OCI-LY1 (cell line): ENCODE data around the gene MBNL2.

Source experiments
- CTCF ChIP-seq: fragments of 200-600 bp; sonication (generic), shearing (Covaris generic); IDR thresholded peaks from 2 replicates; pipeline ENCODE4 v1.5.1; 2017; ENCODE audit warnings: mild to moderate bottlenecking, antibody characterized with exemption, low read length, moderate library complexity, mixed read lengths
- EZH2 ChIP-seq: fragments of 200-600 bp; sonication (generic), shearing (Covaris generic); IDR thresholded peaks from 2 replicates; pipeline ENCODE4 v1.8.0; 2017; ENCODE audit warnings: borderline replicate concordance, mixed run types, mild to moderate bottlenecking, antibody characterized with exemption, low read length, moderate library complexity, mixed read lengths

DNA sequence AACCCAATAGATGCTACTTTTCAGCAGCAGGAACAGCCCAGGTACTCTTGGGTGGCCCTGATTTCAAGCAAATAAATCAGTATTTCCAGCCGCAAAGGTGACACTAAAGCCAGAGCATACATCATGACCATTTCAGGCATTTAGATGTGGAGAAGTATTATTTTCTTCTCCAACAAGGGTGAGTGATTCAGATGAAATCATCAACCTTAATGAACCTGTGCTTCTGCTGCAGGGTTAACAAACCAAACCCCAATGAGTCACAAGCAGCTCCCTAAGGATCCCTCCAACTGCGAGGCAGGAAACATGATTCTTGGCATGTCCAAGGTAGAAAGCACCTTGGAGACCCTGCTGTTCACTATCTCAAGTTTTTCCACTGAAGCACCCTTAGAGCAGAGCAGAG is 32.7 kb downstream of the MBNL2 start:
- TF ChIP-seq CTCF (no peak), EZH2 (no peak)
